Sigmoid colon (tissue), 7 donors: Measurements from ENCODE around the gene METTL26. TPM values are rescaled to one million over a fixed set of nuclear protein-coding genes. Genes with fewer than 3 reads are reported as not detected.
A peak's percentile ranks its signal among the peaks of the same experiment; 100 is the strongest.

ENCODE experiments used
- DNase-seq: peaks from one replicate; pipeline ENCODE4 v3.0.0-alpha.2; 2019
- H3K27ac ChIP-seq, 4 donors: fragments of 200-600 bp; sonication (generic); one replicate each; pipeline ENCODE4 v1.5.1; 2016 to 2019; ENCODE audit warnings: mild to moderate bottlenecking in 1 of 4
- H3K27me3 ChIP-seq, 3 donors: fragments of 200-600 bp; sonication (generic); one replicate each; pipeline ENCODE4 v1.5.1; 2019; ENCODE audit warnings: mild to moderate bottlenecking in 1 of 3
- H3K36me3 ChIP-seq, 4 donors: fragments of 200-600 bp; sonication (generic); one replicate each; pipeline ENCODE4 v1.5.1; 2016 to 2019
- H3K4me1 ChIP-seq, 4 donors: fragments of 200-600 bp; sonication (generic); one replicate each; pipeline ENCODE4 v1.5.1; 2017 to 2019
- H3K4me3 ChIP-seq, 4 donors: fragments of 200-600 bp; sonication (generic); one replicate each; pipeline ENCODE4 v1.5.1; 2017 to 2019; ENCODE audit warnings: mild to moderate bottlenecking in 2 of 4, moderate library complexity in 1 of 4
- H3K9me3 ChIP-seq, 4 donors: fragments of 200-600 bp in 3 of 4; sonication (generic) in 3 of 4; one replicate each; pipeline versions ENCODE4 v1.5.1 to v1.6.1; 2013 to 2019
- EP300 ChIP-seq, 4 donors: sonication (generic); formaldehyde crosslinking; IDR thresholded peaks; one replicate each; pipeline ENCODE4 v1.6.1; 2017; ENCODE audit warnings: antibody characterized with exemption in 4 of 4
- POLR2A ChIP-seq, 2 donors: fragments of 450-650 bp; IDR thresholded peaks; one replicate each; pipeline ENCODE4 v1.6.1; 2016; ENCODE audit warnings: antibody characterized with exemption in 2 of 2, mild to moderate bottlenecking in 2 of 2, moderate library complexity in 2 of 2
- POLR2AphosphoS5 ChIP-seq, 4 donors: sonication (generic); formaldehyde crosslinking; IDR thresholded peaks; one replicate each; pipeline ENCODE4 v1.6.1; 2017; ENCODE audit warnings: antibody characterized with exemption in 4 of 4
- WGBS, 2 donors: extraction: QIAGEN DNeasy Blood & Tissue Kit; methylation state at CpG; one replicate each; pipeline ENCODE4 v1.1.7; 2013; 5-methylcytosine and 5-hydroxymethylcytosine counted together
- intact Hi-C: fragments of 100-400 bp; cut with DNase I; formaldehyde crosslinking; loops from one replicate; pipeline ENCODE4 v1.15.1; 2023
- polyA plus RNA-seq, 3 donors: library from polyadenylated mRNA; stranded (reverse); fragments of 200-250 nt; gene quantifications; one replicate each; pipeline ENCODE4 v1.2.3, GENCODE V29; 2013
- total RNA-seq, 4 donors: library from RNA; depleted of rRNA; stranded (reverse); fragments of >200 nt; gene quantifications; one replicate each; pipeline ENCODE4 v1.1.0, GENCODE V29; 2016
- TF ChIP-seq, protein P1 (sequence below), 4 experiments: fragments of 450-650 bp in 3 of 4; fragments of 200-600 bp in 1 of 4; IDR thresholded peaks; one replicate each; pipeline ENCODE4 v1.5.1; 2016 to 2019; ENCODE audit warnings: antibody characterized with exemption in 4 of 4, mild to moderate bottlenecking in 3 of 4, moderate library complexity in 2 of 4
- donor health status: healthy with polysubstance abuse.
- donor health status: Bipolar disorder and iron deficiency.
- donor health status: healthy.

Gene METTL26
- total and polyA plus RNA-seq, 7 donors = 79.5 to 163 (median 132) TPM

DNA sequence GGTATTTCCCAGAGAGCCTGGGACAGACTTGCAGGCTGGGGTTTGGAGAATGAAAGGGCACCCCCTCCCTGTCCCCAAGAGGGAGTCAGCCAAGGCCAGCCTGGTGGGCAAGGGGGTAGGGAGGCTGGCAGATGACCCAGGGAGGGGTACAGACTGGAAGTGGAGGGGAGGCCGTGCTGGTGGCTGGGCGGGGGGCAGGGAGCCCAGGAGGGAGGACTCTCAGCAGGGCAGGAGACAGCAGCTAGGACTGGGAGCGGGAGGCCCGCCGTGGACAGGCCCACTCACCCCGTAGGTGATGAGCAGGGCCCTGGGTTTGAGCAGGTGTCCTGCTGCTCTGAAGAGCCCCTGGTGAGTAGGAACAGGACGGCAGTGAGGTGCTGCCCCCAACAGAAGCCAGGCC is 1.1 kb downstream of the METTL26 start:
- DNase-seq = no peak
- no peaks in the 10 kb centered on the region for H3K9me3 ChIP-seq
- intact Hi-C loops = no loop called here
- peaks cover 0 to 13% (median 0%) of the 10 kb centered on the region in 3 donors for H3K27me3 ChIP-seq
- TF ChIP-seq EP300 (IDR thresholded peaks at IDR 0.05) (no peak), POLR2A (IDR thresholded peaks at IDR 0.05) (no peak), POLR2AphosphoS5 (IDR thresholded peaks at IDR 0.05) (no peak)
- TF ChIP-seq, protein P1, sequence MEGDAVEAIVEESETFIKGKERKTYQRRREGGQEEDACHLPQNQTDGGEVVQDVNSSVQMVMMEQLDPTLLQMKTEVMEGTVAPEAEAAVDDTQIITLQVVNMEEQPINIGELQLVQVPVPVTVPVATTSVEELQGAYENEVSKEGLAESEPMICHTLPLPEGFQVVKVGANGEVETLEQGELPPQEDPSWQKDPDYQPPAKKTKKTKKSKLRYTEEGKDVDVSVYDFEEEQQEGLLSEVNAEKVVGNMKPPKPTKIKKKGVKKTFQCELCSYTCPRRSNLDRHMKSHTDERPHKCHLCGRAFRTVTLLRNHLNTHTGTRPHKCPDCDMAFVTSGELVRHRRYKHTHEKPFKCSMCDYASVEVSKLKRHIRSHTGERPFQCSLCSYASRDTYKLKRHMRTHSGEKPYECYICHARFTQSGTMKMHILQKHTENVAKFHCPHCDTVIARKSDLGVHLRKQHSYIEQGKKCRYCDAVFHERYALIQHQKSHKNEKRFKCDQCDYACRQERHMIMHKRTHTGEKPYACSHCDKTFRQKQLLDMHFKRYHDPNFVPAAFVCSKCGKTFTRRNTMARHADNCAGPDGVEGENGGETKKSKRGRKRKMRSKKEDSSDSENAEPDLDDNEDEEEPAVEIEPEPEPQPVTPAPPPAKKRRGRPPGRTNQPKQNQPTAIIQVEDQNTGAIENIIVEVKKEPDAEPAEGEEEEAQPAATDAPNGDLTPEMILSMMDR (IDR thresholded peaks at IDR 0.05) = no peak
- peaks cover 0 to 21% (median 12%) of the 10 kb centered on the region in 4 donors for H3K36me3 ChIP-seq
- H3K4me1 ChIP-seq = peaks cover 0 to 44% (median 41%) of the 10 kb centered on the region in 4 donors
- WGBS, 2 donors = 83 to 89% methylated on average over 7 of the region's 7 CpGs
- no peak overlapping the region for H3K27ac ChIP-seq
- peak overlapping the region in 3 of 4 donors; percentile 64 to 98 (median 82) for H3K4me3 ChIP-seq

DNA sequence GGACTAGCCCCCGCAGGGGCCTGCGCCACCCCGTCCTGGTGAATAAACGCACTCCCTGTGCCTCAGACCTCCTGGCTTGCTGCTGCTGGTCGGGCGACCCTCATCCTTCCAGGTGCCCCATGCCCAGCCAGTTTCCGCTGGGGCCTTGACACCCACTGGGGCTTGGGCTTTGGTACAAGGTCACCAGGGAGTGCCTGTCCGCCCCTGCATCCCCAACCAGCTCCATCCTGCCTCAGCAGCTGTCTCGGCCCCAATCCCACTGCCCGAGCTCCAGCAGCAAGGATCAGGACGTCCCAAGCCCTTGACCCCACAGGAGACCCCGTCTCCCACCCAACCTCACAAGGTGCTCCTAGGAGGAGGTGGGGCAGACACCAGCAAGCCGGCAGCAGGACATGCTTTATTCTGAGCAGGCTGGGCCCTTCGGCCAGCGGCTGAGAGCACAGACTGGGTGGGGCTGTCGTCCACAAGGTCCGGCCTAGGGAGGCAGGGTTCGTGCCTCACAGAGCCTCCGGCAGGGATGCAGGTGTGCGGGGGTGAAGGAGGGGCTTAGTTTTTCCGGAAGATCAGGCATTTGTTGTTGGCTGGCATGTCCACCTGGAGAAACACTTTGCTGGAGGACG is 1.9 kb downstream of the METTL26 start:
- WGBS, 2 donors = 91 to 93% methylated on average over 22 of the region's 22 CpGs
- DNase-seq = no peak

DNA sequence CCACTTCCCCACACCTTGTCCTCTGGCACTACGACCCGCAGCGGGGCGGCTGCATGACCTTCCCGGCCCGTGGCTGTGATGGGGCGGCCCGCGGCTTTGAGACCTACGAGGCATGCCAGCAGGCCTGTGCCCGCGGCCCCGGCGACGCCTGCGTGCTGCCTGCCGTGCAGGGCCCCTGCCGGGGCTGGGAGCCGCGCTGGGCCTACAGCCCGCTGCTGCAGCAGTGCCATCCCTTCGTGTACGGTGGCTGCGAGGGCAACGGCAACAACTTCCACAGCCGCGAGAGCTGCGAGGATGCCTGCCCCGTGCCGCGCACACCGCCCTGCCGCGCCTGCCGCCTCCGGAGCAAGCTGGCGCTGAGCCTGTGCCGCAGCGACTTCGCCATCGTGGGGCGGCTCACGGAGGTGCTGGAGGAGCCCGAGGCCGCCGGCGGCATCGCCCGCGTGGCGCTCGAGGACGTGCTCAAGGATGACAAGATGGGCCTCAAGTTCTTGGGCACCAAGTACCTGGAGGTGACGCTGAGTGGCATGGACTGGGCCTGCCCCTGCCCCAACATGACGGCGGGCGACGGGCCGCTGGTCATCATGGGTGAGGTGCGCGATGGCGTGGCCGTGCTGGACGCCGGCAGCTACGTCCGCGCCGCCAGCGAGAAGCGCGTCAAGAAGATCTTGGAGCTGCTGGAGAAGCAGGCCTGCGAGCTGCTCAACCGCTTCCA is 2.6 kb downstream of the METTL26 start:
- Histone ChIP-seq H3K4me1 (peaks cover 0 to 53% (median 46%) of the 10 kb centered on the region in 4 donors), H3K9me3 (no peaks in the 10 kb centered on the region), H3K27me3 (peaks cover 0 to 13% (median 0%) of the 10 kb centered on the region in 3 donors), H3K27ac (no peak overlapping the region), H3K4me3 (no peak overlapping the region), H3K36me3 (peaks cover 0 to 22% (median 13%) of the 10 kb centered on the region in 4 donors)
- 97% methylated on average over 74 of the region's 74 CpGs for WGBS, 2 donors
- no peak for DNase-seq
- intact Hi-C loops = no loop called here
- TF ChIP-seq POLR2AphosphoS5 (IDR thresholded peaks at IDR 0.05) (no peak), EP300 (IDR thresholded peaks at IDR 0.05) (no peak), POLR2A (IDR thresholded peaks at IDR 0.05) (no peak)
- TF ChIP-seq, protein P1 (IDR thresholded peaks at IDR 0.05) = no peak

More for the DNA sequence above, 1.9 kb downstream of the METTL26 start:
- intact Hi-C loops = no loop called here
- H3K9me3 ChIP-seq = no peaks in the 10 kb centered on the region
- H3K4me1 ChIP-seq = peaks cover 0 to 53% (median 46%) of the 10 kb centered on the region in 4 donors
- peaks cover 0 to 21% (median 12%) of the 10 kb centered on the region in 4 donors for H3K36me3 ChIP-seq
- peaks cover 0 to 13% (median 0%) of the 10 kb centered on the region in 3 donors for H3K27me3 ChIP-seq
- TF ChIP-seq EP300 (IDR thresholded peaks at IDR 0.05) = no peak
- no peak for TF ChIP-seq POLR2AphosphoS5 (IDR thresholded peaks at IDR 0.05)
- TF ChIP-seq POLR2A (IDR thresholded peaks at IDR 0.05) = no peak
- TF ChIP-seq, protein P1 (IDR thresholded peaks at IDR 0.05) = no peak
- no peak overlapping the region for H3K4me3 ChIP-seq
- no peak overlapping the region for H3K27ac ChIP-seq

DNA sequence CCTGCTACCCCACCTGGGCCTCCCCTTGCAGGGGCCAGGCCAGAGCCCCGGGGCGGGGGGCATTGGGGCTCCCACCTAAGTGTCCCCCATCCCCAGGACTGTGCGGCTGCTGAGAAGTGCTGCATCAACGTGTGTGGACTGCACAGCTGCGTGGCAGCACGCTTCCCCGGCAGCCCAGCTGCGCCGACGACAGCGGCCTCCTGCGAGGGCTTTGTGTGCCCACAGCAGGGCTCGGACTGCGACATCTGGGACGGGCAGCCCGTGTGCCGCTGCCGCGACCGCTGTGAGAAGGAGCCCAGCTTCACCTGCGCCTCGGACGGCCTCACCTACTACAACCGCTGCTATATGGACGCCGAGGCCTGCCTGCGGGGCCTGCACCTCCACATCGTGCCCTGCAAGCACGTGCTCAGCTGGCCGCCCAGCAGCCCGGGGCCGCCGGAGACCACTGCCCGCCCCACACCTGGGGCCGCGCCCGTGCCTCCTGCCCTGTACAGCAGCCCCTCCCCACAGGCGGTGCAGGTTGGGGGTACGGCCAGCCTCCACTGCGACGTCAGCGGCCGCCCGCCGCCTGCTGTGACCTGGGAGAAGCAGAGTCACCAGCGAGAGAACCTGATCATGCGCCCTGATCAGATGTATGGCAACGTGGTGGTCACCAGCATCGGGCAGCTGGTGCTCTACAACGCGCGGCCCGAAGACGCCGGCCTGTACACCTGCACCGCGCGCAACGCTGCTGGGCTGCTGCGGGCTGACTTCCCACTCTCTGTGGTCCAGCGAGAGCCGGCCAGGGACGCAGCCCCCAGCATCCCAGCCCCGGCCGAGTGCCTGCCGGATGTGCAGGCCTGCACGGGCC is 3.4 kb downstream of the METTL26 start:
- peaks cover 0 to 48% (median 40%) of the 10 kb centered on the region in 4 donors for H3K4me1 ChIP-seq
- no peak for DNase-seq
- intact Hi-C loops = no loop called here

More for the DNA sequence above, 3.4 kb downstream of the METTL26 start:
- no peak overlapping the region for H3K27ac ChIP-seq
- no peak overlapping the region for H3K4me3 ChIP-seq
- no peaks in the 10 kb centered on the region for H3K9me3 ChIP-seq
- peaks cover 0 to 13% (median 0%) of the 10 kb centered on the region in 3 donors for H3K27me3 ChIP-seq
- H3K36me3 ChIP-seq = peaks cover 0 to 27% (median 14%) of the 10 kb centered on the region in 4 donors
- WGBS, 2 donors = 94 to 96% methylated on average over 67 of the region's 67 CpGs
- TF ChIP-seq, protein P1 (IDR thresholded peaks at IDR 0.05) = no peak
- TF ChIP-seq EP300 (IDR thresholded peaks at IDR 0.05) (no peak), POLR2AphosphoS5 (IDR thresholded peaks at IDR 0.05) (no peak), POLR2A (IDR thresholded peaks at IDR 0.05) (no peak)
